Activated CD8-positive, alpha-beta memory T cell treated with anti-CD3 and anti-CD28 coated beads, Interleukin-2, amount 50 U/mL, for 48 hours (primary cell): ENCODE results near the gene PPP2R2B.

Source experiments
- DNase-seq: peaks from one replicate; pipeline ENCODE4 v3.0.0-alpha.2; 2020

The PPP2R2B gene

DNA sequence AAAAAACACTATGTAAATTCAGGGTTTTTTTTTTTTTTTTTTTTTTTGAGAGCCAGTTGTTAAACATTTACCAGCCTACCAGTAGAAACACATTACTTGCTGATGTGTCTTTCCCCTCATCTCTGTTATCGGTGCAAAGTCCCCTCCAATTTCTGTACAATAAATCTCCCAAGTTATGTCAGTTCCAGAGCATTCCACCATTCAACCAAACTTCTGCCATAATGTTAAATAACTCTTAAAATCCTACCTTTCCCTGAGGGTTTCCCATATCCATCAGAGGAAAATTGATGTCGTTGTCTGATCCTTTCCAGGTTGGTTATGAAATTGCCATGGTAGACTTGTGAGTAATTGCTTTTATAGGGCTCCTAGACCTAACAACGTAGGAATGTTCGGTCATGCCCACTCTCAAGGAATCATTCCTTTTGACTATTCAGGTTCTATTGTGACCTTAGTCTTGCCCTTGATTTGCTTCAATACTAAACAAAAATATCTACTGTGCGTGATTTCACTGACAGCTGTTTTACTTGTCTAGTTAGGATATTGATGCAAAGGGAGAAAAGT lies 5.6 kb upstream of the PPP2R2B start:
- DNase-seq = no peak

DNA sequence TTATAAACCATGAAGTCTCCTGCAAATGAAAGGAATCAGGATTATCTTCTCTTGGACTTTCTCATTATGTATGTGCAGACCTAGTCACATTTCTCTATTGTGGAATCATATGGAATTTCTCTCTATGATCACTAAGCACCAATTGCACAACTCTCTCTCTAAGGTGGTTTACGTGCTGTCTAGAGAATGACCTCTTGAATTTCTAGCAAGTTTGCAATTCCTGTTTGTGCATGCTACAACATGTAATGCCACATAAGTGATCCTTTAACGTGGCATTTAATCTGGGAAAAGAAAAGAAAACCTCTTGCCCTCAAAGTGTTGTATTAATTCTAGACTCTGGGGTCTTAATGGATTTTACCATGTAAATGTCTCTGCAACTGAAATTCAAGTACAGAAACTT lies 5.0 kb upstream of the PPP2R2B start:
- no peak for DNase-seq

DNA sequence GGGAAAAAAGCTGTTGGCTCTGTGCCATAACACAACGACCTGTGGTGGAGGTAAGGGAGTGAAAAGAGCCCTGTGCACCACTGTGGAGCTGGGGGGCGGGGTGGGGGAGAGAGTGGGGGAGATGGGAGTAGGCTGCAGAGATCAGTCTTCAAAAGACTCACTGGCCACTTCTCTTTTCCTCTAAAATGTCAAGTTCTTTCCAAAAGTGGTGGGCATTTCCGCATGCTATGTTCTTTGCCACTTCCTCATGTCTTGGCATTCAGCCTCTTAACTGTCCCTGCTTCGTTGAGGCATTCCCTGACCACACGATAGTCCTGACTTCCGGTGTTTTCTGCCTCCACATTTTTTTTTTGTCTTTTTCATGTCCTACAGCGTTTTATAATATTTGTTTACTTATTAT lies 2.4 kb upstream of the PPP2R2B start:
- DNase-seq = no peak

DNA sequence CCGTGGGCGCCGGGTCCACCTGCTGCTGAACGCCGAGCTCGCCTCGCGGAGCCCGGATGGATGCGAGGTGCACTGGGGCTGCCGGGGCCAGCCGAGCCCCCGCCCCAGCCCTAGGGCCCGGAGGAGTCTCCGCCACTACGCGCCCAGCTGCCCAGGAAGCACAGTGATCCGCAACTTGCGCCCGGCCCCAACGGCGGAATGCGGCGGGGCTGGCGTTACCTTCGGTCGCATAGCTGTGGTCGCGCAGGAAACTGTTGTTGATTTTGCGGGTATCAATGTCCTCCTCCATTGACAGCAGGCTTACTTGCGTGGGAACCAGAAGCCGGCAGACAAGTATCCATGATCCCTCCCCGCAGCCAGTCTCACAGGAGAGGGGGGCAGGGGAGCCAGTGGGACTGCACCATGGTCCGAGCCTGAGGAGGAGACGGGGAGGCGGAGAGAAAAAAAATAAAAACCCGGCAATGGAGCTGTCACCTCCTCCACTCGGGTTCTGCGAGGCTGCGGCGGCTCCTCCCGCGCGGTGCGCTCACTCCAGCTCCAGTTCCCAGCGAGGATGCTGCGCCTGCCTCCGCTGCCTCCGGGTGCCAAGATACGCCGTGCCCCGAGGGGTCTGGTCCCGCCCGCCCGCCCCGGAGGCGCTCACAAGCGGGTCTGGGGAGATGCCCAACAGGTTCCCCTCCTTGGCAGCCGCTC lies 628 bp downstream of the PPP2R2B start:
- DNase-seq = peak; percentile 59

DNA sequence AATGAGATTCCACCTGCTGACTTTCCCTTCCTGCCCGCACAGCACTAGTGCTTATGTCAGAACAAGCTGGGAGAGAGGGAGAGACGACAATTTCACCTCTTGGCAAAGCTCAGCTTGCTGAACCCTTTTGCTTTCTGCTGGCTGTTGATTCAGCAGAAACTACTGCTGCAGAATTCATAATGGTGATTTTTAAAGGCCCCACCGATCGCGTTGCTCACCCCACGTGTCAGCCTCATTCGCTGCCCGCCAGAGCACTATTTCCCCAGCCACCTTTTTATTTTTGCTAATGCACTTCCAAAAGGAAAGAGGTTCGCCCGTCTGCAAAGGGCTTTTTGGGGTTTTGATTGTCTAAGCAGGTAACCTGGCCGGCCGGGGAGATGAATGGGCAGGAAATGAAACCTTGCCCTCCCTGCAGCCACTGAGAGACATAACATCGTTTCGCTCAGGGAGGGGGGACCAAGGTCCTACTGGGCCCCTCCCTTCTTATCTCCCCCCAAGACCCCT lies 1.3 kb downstream of the PPP2R2B start:
- no peak for DNase-seq

- DNase-seq = no peak
Measured at GRCh38 chr5:146873186-146873917, 5.2 kb downstream of the PPP2R2B start.

DNA sequence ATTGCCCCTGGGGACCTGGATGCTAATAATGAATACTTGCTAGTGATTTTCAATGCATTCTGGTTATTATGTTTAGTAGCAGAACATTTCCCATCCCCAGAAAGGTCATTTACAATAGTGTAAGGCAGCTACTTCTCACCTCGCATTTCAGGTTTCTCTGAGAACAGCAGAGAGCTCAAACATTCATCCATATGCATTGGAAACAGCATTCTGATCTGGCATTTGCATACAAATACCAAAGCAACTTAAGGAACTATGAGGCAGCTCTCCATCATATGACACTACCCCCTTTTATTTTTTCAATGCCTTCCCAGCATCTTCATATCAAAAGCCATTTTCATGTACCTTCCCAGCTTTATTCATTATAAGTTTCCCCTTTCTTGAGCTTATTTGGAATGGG lies 6.4 kb downstream of the PPP2R2B start:
- no peak for DNase-seq

DNA sequence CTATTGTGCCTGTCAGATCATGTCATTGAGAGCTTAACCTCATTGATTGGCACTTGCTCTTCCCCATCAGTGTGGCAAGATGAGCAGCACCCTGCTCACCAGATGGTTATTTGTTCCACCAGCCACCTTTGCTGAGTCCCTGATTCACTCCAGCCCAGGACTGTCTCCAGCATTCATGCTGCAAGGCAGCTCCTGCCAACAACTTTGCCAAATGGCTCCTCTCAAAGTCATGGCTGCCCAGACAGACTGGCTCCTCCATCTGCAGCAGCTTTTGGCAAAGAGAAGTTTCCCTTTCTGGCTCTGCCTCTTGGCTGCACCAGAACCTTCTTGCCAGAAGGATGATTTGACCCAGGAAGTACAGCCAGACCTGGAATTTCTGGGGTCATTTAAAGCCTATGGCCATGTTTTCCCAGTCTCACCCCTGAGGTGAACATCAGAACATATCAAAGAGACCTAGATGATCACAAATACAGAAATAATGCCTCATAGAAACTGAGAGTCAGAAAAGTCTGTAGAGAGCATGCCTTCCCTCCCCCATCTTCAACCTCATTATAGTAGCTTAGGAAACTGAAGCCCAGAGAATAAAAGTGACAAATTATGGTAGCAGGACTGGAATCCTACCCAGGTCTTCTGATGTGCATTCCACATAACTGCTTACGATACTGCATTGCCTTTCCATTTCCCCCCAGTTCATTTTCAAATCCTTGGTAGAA lies 10.4 kb downstream of the PPP2R2B start:
- DNase-seq = no peak

DNA sequence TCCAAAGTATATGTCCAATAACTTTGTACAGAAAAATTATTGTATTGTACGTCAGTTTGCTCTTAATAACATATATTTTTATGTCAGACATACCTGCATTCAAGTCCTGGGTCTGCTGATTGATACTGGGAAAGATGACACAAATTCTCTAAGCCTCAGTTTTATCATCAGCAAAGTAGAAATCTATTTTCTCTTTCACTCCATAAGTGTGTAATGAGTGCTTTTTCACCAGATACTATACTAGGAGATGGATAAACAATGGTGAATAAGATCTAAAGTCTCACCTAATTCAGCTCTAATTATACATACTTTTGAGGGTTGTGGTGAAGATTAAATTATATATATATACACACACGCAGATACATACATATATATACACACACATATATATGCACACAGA lies 12.3 kb downstream of the PPP2R2B start:
- no peak for DNase-seq

DNA sequence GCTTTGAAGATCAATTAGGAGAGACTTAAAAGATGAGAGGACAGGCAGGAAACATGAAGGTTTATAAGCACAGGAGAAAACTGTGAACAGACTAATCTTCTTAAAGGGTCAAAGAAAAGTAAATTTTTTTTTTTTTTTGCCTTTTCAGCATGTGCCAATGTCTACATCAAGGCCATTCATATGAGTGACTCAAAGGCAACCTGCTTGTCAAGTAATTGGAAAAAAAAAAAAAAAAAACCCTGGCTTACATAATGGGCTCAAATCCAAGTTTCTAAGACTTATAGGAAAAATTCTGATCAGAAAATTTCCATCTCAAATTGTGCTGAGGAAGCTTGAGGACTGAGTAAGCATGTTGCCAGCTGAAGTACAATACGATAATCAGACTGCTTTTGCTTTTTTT lies 15.9 kb downstream of the PPP2R2B start:
- no peak for DNase-seq

- no peak for DNase-seq
Measured at GRCh38 chr5:146860213-146860893, 18.2 kb downstream of the PPP2R2B start.

DNA sequence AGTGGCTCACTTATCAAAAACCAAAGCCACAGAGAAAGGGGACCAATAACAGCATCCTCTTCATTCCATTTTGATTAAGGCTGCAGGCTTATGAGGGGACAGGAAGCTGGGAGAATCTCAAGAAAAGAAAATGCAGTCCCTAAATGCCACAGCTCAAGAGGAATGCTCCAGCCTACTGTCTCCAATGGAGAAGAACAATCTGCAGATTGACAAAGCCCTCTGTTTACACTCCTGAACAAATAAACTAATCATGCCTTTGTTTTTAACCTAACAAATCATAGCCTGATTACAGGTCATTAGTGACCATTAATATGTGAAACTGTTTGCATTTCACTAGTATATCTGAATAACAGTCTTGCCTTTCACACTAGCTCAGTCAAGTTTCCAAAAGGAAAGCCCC lies 26.5 kb downstream of the PPP2R2B start:
- no peak for DNase-seq

DNA sequence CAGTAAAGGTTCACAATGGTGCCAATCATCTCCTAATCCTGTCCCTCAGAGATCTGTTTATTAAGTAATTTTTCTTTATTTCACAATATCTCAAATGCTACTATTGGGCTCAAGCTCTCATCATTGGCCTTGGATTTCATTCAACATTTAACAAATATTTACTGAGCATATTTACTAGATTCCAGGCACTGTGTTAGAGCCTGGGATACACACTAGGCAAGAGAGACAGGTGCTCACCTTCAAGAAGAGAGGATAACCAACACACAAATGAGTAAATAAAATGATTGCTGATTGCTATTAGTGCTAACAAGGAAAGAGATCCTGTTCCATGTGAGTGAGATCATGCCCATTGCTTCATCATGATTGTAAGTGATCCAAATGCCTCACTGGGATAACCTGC lies 27.4 kb downstream of the PPP2R2B start:
- no peak for DNase-seq

DNA sequence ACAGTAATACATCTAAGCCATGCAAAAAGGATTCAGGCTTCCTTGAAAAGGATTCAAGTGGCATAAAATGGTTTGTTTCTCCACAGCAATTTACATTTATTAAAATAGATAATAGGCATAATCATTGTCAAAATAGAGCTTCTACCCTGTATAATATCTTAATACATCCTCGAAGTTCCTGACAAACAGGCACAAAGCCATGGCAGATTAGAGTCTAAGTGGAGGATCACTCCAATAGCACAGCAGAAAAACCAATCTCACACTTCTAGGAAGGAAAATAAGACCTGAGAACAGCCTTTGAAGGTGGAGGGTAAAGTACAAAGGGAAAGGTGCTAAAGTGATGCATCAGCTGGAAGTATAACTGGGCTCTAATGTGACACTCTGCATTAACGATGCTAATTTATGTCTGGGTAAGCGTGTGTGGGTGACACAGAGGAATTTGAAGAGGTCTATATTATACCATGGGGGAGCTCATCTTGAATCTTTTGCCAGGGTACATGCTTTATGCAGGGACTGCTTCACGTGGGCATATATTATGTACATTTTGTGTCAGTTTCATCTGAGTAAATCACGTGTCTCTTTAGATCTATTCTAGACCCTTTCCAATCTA lies 28.8 kb downstream of the PPP2R2B start:
- no peak for DNase-seq

DNA sequence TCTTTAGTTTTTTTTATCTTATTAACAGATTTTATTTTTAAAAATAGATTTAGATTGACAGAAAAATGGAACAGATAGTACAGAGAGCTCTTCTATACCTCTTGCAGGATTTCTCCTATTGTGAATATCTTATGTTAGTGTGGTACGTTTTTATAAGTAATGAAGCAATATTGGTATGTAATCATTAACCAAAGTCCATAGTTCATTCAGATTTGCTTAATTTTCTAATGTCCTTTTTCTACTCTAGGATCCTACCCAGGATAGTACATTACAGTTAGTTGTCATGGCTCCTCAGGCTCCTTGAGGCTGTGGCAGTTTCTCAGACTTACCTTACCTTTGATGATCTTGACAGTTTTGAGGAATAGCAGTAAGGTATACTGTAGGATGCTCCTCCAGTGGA lies 30.4 kb downstream of the PPP2R2B start:
- DNase-seq = no peak

GRCh38 chr5:146840016-146840415 lies 38.5 kb downstream of the PPP2R2B start:
- DNase-seq = no peak

DNA sequence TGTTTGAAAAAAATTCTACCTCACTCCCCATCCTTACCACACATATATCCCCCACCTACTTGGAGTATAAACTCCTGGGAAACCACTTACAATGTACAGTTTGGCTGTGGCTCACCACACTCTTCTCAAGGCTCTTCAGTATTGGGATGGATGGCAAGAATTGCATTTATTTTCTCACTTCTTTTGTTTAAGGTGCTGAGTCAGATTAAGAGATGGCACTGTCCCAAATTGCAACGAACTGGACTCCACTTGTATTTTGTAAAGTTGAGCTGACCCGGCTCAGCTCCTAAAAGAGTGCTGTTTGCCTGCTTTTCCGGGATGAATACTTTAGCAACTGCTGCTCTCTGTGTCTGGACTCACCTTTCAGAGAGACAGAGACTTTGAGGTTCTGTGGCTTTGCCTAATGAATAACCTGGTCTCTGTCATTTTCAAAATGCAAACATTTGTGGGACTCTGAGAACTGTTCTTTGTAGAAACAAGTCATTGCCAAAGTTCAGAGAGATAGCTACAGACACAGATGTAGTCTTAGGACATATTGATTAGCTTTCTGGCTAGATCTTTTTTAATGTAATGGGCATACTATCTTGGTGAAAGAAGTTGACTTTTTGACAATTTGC lies 42.2 kb downstream of the PPP2R2B start:
- DNase-seq = no peak

GRCh38 chr5:146832985-146833732 lies 45.4 kb downstream of the PPP2R2B start:
- DNase-seq = no peak

GRCh38 chr5:146828385-146828784 lies 50.2 kb downstream of the PPP2R2B start:
- DNase-seq = no peak

- DNase-seq = no peak
Measured at GRCh38 chr5:146827901-146828300, 50.7 kb downstream of the PPP2R2B start.

GRCh38 chr5:146825033-146825432 lies 53.5 kb downstream of the PPP2R2B start:
- DNase-seq = no peak
